Fibroblast of lung (primary cell): Measurements from ENCODE around the gene SELPLG.

Source experiments
- EZH2 ChIP-seq: IDR thresholded peaks from 2 replicates; pipeline ENCODE4 v1.5.1; 2012; ENCODE audit warnings: low read length, control low read depth, mild to moderate bottlenecking; ENCODE audit errors: missing control alignments
- TF ChIP-seq, protein P1 (sequence below), 2 donors: IDR thresholded peaks in 1 of 2; conservative IDR thresholded peaks in 1 of 2; 1 replicate in 1 of 2; 2 replicates in 1 of 2; pipeline ENCODE4 v1.5.1; 2011 to 2012; ENCODE audit warnings: low read length in 2 of 2, control low read depth in 1 of 2, inconsistent platforms in 1 of 2, low read depth in 1 of 2, mild to moderate bottlenecking in 1 of 2

DNA sequence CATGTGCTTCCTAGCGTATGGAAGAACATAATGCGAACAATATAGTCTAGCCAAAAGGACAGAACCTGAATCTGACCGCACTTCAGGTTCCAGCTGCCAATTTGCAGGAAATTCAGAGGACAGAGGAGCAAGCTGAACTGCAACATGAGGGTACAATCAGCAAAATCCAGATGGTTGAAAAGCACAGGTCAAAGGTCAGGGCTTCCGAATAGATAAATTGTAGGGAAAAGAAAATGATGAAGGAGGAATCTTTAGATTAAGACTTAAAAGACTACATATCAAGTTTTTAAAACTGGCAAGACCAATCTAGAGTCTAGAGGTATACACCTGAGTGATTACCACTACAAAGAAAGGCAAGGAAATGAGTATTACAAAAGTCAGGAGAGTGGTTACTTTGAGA is 42.1 kb upstream of the SELPLG start:
- TF ChIP-seq, protein P1, sequence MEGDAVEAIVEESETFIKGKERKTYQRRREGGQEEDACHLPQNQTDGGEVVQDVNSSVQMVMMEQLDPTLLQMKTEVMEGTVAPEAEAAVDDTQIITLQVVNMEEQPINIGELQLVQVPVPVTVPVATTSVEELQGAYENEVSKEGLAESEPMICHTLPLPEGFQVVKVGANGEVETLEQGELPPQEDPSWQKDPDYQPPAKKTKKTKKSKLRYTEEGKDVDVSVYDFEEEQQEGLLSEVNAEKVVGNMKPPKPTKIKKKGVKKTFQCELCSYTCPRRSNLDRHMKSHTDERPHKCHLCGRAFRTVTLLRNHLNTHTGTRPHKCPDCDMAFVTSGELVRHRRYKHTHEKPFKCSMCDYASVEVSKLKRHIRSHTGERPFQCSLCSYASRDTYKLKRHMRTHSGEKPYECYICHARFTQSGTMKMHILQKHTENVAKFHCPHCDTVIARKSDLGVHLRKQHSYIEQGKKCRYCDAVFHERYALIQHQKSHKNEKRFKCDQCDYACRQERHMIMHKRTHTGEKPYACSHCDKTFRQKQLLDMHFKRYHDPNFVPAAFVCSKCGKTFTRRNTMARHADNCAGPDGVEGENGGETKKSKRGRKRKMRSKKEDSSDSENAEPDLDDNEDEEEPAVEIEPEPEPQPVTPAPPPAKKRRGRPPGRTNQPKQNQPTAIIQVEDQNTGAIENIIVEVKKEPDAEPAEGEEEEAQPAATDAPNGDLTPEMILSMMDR (conservative IDR thresholded peaks at IDR 0.05 in 1 of 2, IDR thresholded peaks at IDR 0.05 in 1 of 2; ENCODE audit: low read depth in 1 of 2, low read length in 2 of 2) = no peak
- TF ChIP-seq EZH2 = no peak
